Fibroblast of skin of abdomen (primary cell): Measurements from ENCODE around the gene LEP.
"Not testable (repeated sequence)": the region's sequence is repeated elsewhere in the genome, so short reads cannot be mapped to it uniquely, and the experiment has no call there.

Experiments used
- DNase-seq: peaks from one replicate; pipeline ENCODE4 v3.0.0-alpha.2; 2013

LEP gene

GRCh38 chr7:128274246-128274883 lies 33.3 kb downstream of the LEP start:
- DNase-seq, result no peak

GRCh38 chr7:128274884-128275603 lies 34.0 kb downstream of the LEP start:
- DNase-seq, result no peak

GRCh38 chr7:128275681-128276080 lies 34.6 kb downstream of the LEP start:
- no peak for DNase-seq

GRCh38 chr7:128278366-128278765 lies 37.3 kb downstream of the LEP start:
- no peak for DNase-seq

- DNase-seq, result no peak
These were observed 38.1 kb downstream of the LEP start for GRCh38 chr7:128279124-128279713.

GRCh38 chr7:128280451-128280850 lies 39.4 kb downstream of the LEP start:
- not testable (repeated sequence) for DNase-seq

GRCh38 chr7:128281605-128282380 lies 40.7 kb downstream of the LEP start:
- no peak for DNase-seq

- no peak for DNase-seq
These were observed 43.0 kb downstream of the LEP start for GRCh38 chr7:128284102-128284501.

GRCh38 chr7:128287556-128287955 lies 46.5 kb downstream of the LEP start:
- DNase-seq, result no peak

GRCh38 chr7:128298004-128298403 lies 56.9 kb downstream of the LEP start:
- DNase-seq, result not testable (repeated sequence)

- DNase-seq, result no peak
These were observed 58.1 kb downstream of the LEP start for GRCh38 chr7:128299109-128299607.

GRCh38 chr7:128302139-128302538 lies 61.1 kb downstream of the LEP start:
- no peak for DNase-seq

- no peak for DNase-seq
These were observed 62.1 kb downstream of the LEP start for GRCh38 chr7:128303133-128303532.

- DNase-seq, result no peak
These were observed 62.6 kb downstream of the LEP start for GRCh38 chr7:128303643-128304042.

GRCh38 chr7:128304212-128304611 lies 63.1 kb downstream of the LEP start:
- DNase-seq, result no peak

GRCh38 chr7:128307061-128307460 lies 66.0 kb downstream of the LEP start:
- no peak for DNase-seq
